GM12878 (cell line): ENCODE measurements around the gene LBR. TPM values are rescaled to one million over a fixed set of nuclear protein-coding genes. Genes with fewer than 3 reads are reported as not detected.

Source experiments
- ATAC-seq: fragments of 200-7000 bp; cut with Tn5 transposase; 3 replicates; pipeline ENCODE4 v1.9.1; 2020; ENCODE audit warnings: mild to moderate bottlenecking, moderate library complexity
- BruUV-seq: library from RNA; stranded (reverse); fragments of 400-500 nt; replicated peaks from 2 replicates; lab custom pipeline; 2021; lab: Mats Ljungman, UMichigan
- CTCF ChIA-PET: fragments of 300-600 bp; sonication (Branson Sonifier 250); formaldehyde crosslinking; extraction: SDS; loops from one replicate; lab custom pipeline; 2021; ENCODE audit warnings: inconsistent platforms; lab: Yijun Ruan, JAX
- POLR2A ChIA-PET: fragments of 350-600 bp; formaldehyde crosslinking; extraction: SDS; loops from one replicate; lab custom pipeline; 2021; ENCODE audit warnings: inconsistent platforms; lab: Charles Lee
- RAD21 ChIA-PET: fragments of 300-600 bp; sonication (Branson Sonifier 250); formaldehyde crosslinking; loops from one replicate; lab custom pipeline; 2023; ENCODE audit warnings: antibody characterized with exemption; ENCODE audit not compliant: unreplicated experiment; lab: Charles Lee
- SMC1A ChIA-PET: fragments of 300-600 bp; sonication (Branson Sonifier 250); formaldehyde crosslinking; loops from one replicate; lab custom pipeline; 2023; ENCODE audit not compliant: unreplicated experiment, uncharacterized antibody; lab: Charles Lee
- DNase-seq: peaks from one replicate; pipeline ENCODE4 v3.0.0-alpha.2; 2011; ENCODE audit warnings: low read depth, low spot score
- FAIRE-seq: peaks from 3 replicates; lab custom pipeline; 2011; peaks lifted over from hg19 to GRCh38; lab: Jason Lieb, UNC
- H2AFZ ChIP-seq: 2 replicates; pipeline ENCODE4 v1.6.0; 2011; ENCODE audit warnings: low read depth, low read length, control low read depth; ENCODE audit not compliant: control insufficient read depth
- H3K27ac ChIP-seq: 2 replicates; pipeline ENCODE4 v1.5.1; 2011; ENCODE audit warnings: control low read depth; ENCODE audit not compliant: control insufficient read depth, insufficient read depth
- H3K27me3 ChIP-seq, 2 experiments: replicated peaks in 1 of 2; 2 replicates each; pipeline versions ENCODE4 v1.6.0 to v1.6.1; 2011; ENCODE audit warnings: low read length in 1 of 2; ENCODE audit not compliant: control insufficient read depth in 2 of 2, insufficient read depth in 2 of 2
- H3K36me3 ChIP-seq, 2 experiments: 2 replicates each; pipeline ENCODE4 v1.5.1; 2011; ENCODE audit warnings: low read length in 1 of 2; ENCODE audit not compliant: control insufficient read depth in 2 of 2, insufficient read depth in 2 of 2
- H3K4me1 ChIP-seq: 2 replicates; pipeline ENCODE4 v1.6.1; 2011; ENCODE audit warnings: mild to moderate bottlenecking, low read length, moderate library complexity, mixed read lengths; ENCODE audit not compliant: control insufficient read depth, insufficient read depth
- H3K4me2 ChIP-seq: 2 replicates; pipeline ENCODE4 v1.6.0; 2011; ENCODE audit warnings: control low read depth; ENCODE audit not compliant: control insufficient read depth, insufficient read depth
- H3K4me3 ChIP-seq: fragments of 200-600 bp; sonication (generic); 2 replicates; pipeline ENCODE4 v1.5.1; 2016
- H3K79me2 ChIP-seq: 2 replicates; pipeline ENCODE4 v1.6.0; 2011; ENCODE audit warnings: low read length; ENCODE audit not compliant: control insufficient read depth, insufficient read depth
- H3K9ac ChIP-seq: 2 replicates; pipeline ENCODE4 v1.8.0; 2011; ENCODE audit warnings: low read length, control low read depth, mixed read lengths; ENCODE audit not compliant: control insufficient read depth, insufficient read depth
- H3K9me3 ChIP-seq: replicated peaks from 3 replicates; pipeline ENCODE4 v1.5.1; 2011; ENCODE audit warnings: mild to moderate bottlenecking, low read length; ENCODE audit not compliant: control insufficient read depth, insufficient read depth
- H4K20me1 ChIP-seq: 2 replicates; pipeline ENCODE4 v1.6.0; 2011; ENCODE audit not compliant: control insufficient read depth, insufficient read depth
- CBX3 ChIP-seq: fragments of 200-600 bp; sonication (generic); IDR thresholded peaks from 2 replicates; pipeline ENCODE4 v1.6.1; 2016; ENCODE audit warnings: low read depth, borderline replicate concordance
- CREB1 ChIP-seq: IDR thresholded peaks from 2 replicates; pipeline ENCODE4 v1.6.1; 2012; ENCODE audit warnings: low read depth, mild to moderate bottlenecking, inconsistent platforms
- CTCF ChIP-seq, 3 experiments: IDR thresholded peaks in 2 of 3; conservative IDR thresholded peaks in 1 of 3; 2 replicates each; pipeline ENCODE4 v1.5.1; 2011; ENCODE audit warnings: low read depth in 3 of 3, low read length in 3 of 3, mild to moderate bottlenecking in 3 of 3, control low read depth in 2 of 3, moderate library complexity in 2 of 3, inconsistent platforms in 1 of 3, mixed read lengths in 1 of 3; ENCODE audit not compliant: control insufficient read depth in 2 of 3, insufficient read depth in 1 of 3; ENCODE audit errors: extremely low read depth in 1 of 3
- FOS ChIP-seq: IDR thresholded peaks from 3 replicates; pipeline ENCODE4 v1.6.1; 2011; ENCODE audit warnings: borderline replicate concordance; ENCODE audit not compliant: insufficient read length; ENCODE audit errors: extremely low read depth
- IKZF1 ChIP-seq: fragments of 450-650 bp; conservative IDR thresholded peaks from 2 replicates; pipeline ENCODE4 v1.6.1; 2017; ENCODE audit warnings: antibody characterized with exemption, mild to moderate bottlenecking
- RFX5 ChIP-seq: IDR thresholded peaks from 2 replicates; pipeline ENCODE4 v1.6.1; 2011; ENCODE audit warnings: low read depth, low read length, improper control_type of control experiment
- SIN3A ChIP-seq: IDR thresholded peaks from 2 replicates; pipeline ENCODE4 v1.6.1; 2012; ENCODE audit warnings: low read depth, low read length, improper control_type of control experiment
- SRF ChIP-seq, 2 experiments: IDR thresholded peaks; 2 replicates each; pipeline ENCODE4 v1.6.1; 2011; ENCODE audit warnings: low read depth in 2 of 2, low read length in 2 of 2, mild to moderate bottlenecking in 1 of 2, moderate library complexity in 1 of 2
- YBX1 ChIP-seq: fragments of 450-650 bp; IDR thresholded peaks from 2 replicates; pipeline ENCODE4 v1.6.1; 2016; ENCODE audit warnings: antibody characterized with exemption
- YY1 ChIP-seq: IDR thresholded peaks from 2 replicates; pipeline ENCODE4 v1.6.1; 2011; ENCODE audit warnings: low read depth, mild to moderate bottlenecking, low read length
- ZNF217 ChIP-seq: fragments of 450-650 bp; IDR thresholded peaks from 2 replicates; pipeline ENCODE4 v1.6.1; 2017; ENCODE audit warnings: antibody characterized with exemption, mild to moderate bottlenecking
- WGBS: methylation state at CpG from one replicate; pipeline ENCODE4 v1.1.6; 2016; ENCODE audit warnings: low lambda C conversion rate; ENCODE audit not compliant: insufficient replicate concordance, insufficient coverage; ENCODE audit errors: missing lambda C conversion rate; 5-methylcytosine and 5-hydroxymethylcytosine counted together
- in situ Hi-C: fragments of 300-500 bp; cut with MboI; formaldehyde crosslinking; loops from 9 replicates; pipeline ENCODE4 v1.14.3; 2018; ENCODE audit warnings: mixed read lengths
- intact Hi-C: fragments of 100-400 bp; cut with micrococcal nuclease; formaldehyde crosslinking; loops from one replicate; pipeline ENCODE4 v1.14.2; 2022; ENCODE audit not compliant: unreplicated experiment
- polyA plus RNA-seq, 11 experiments: library from polyadenylated mRNA; depleted of rRNA in 4 of 11; unstranded in 6 of 11; stranded (reverse) in 5 of 11; fragments of >200 nt; fragmentation: Nextera tagmentation in 4 of 11; fragmentation: Illumina TruSeq in 1 of 11; extraction: Ambion mirVana in 4 of 11; extraction: Trizol in 1 of 11; gene quantifications; 1 replicate in 1 of 11; 2 replicates in 10 of 11; pipeline versions ENCODE4 v1.2.1 to v1.2.3, GENCODE V29; 2011 to 2016; ENCODE audit warnings: inconsistent platforms in 2 of 11, missing spikeins in 2 of 11, low read depth in 1 of 11
- total RNA-seq, 4 experiments: library from RNA; depleted of rRNA in 3 of 4; stranded (reverse); fragments of >200 nt in 3 of 4; fragmentation: Illumina TruSeq in 1 of 4; extraction: Trizol in 1 of 4; gene quantifications; 2 replicates each; pipeline versions ENCODE4 v1.2.1 to v1.2.3, GENCODE V29; 2013 to 2021
- TF ChIP-seq, protein P1 (sequence below): fragments of 450-650 bp; IDR thresholded peaks from 2 replicates; pipeline ENCODE4 v1.6.1; 2016; ENCODE audit warnings: mild to moderate bottlenecking

Gene LBR
- total and polyA plus RNA-seq, 10 of the 15 experiments (the other 5 are each of a cell fraction or from before 2014, with no cell fraction given): 81.8 to 178 (median 114) TPM

DNA sequence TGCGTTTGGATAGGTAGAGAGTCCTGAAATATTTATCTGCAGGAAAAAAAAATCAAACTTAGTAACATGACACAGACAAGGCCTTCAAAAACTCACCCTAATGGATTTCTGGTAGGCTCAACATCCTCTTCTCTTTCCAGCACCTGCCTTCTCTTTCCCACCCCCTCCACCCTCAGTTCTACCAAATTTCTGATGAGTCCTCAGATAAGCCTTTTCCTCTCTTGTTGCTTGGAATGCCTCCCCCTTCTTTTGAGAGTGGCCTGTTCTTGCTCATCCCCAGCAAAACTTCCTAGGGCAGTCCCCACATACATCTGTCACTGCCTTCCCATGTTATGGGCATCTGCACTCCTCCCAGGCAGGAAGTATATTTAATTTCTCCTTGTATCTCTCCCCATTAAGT, 7.6 kb upstream of the LBR start (continued):
- TF ChIP-seq SIN3A: no peak

- WGBS: 64% methylated on average over 6 of the region's 6 CpGs
- in situ Hi-C loops (no loop called here), intact Hi-C loops (no loop called here)
- no peak overlapping the region for H2AFZ ChIP-seq
- FAIRE-seq: no peak
- ChIA-PET CTCF (interaction anchor here (1.3 kb wide), 1 partner anchor 9 kb away, joined by 4 read pairs; no protein-coding TSS in a partner anchor), SMC1A (no interaction called here), RAD21 (no interaction called here), POLR2A (no interaction called here)
- no TSS peak for BruUV-seq
- H3K9ac ChIP-seq: no peak overlapping the region
- H3K36me3 ChIP-seq: no peaks in the 10 kb centered on the region
- H3K9me3 ChIP-seq: no peaks in the 10 kb centered on the region; the same call in 2 of the 3 replicates
- H3K4me3 ChIP-seq: no peak overlapping the region
- no peaks in the 10 kb centered on the region for H3K79me2 ChIP-seq
- H3K4me1 ChIP-seq: peaks cover 10% of the 10 kb centered on the region
- no peak for ATAC-seq
- TF ChIP-seq, protein P1, sequence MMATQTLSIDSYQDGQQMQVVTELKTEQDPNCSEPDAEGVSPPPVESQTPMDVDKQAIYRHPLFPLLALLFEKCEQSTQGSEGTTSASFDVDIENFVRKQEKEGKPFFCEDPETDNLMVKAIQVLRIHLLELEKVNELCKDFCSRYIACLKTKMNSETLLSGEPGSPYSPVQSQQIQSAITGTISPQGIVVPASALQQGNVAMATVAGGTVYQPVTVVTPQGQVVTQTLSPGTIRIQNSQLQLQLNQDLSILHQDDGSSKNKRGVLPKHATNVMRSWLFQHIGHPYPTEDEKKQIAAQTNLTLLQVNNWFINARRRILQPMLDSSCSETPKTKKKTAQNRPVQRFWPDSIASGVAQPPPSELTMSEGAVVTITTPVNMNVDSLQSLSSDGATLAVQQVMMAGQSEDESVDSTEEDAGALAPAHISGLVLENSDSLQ: no peak
- TF ChIP-seq IKZF1 (no peak), SRF (IDR thresholded peaks at IDR 0.05; ENCODE audit: low read depth in 2 of 2, low read length in 2 of 2) (no peak)
- H4K20me1 ChIP-seq: no peaks in the 10 kb centered on the region
- no peaks in the 10 kb centered on the region for H3K27me3 ChIP-seq
- no peak overlapping the region for H3K4me2 ChIP-seq
- no peak overlapping the region for H3K27ac ChIP-seq
- no peak for DNase-seq
These were observed 7.2 kb upstream of the LBR start for GRCh38 chr1:225435076-225435475.

DNA sequence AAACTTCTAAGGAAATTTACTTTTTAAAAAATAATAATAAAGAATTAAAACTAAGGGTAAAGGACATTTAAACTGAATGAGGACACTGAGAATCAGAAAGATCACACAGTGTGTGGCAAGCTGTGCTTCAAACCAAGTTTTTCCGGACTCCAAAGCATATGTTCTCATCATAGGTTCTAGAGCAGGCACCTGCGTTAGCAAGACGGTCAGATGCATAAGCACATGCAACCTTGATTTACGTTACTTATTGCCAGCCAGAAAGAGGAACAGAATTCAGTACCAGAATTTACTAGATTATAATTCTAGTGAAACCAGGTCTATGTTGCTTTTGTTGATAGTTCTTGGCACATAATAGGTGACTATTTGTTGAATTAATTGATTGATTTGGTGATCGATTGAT, 6.2 kb upstream of the LBR start:
- ChIA-PET SMC1A (interaction anchor here (1.4 kb wide), 1 partner anchor 10 kb away, joined by 3 read pairs; no protein-coding TSS in a partner anchor), POLR2A (interaction anchor here (1.1 kb wide), 1 partner anchor 15 kb away, joined by 3 read pairs; no protein-coding TSS in a partner anchor), CTCF (interaction anchor here (1.3 to 6.9 kb wide), 2 partner anchors 7 to 10 kb away, joined by 4 to 53 read pairs; no protein-coding TSS in a partner anchor), RAD21 (no interaction called here)
- no peak overlapping the region for H3K27ac ChIP-seq
- peaks cover 13% of the 10 kb centered on the region for H3K4me1 ChIP-seq
- H4K20me1 ChIP-seq: no peaks in the 10 kb centered on the region
- no peak for DNase-seq
- no peak for ATAC-seq
- no peaks in the 10 kb centered on the region for H3K79me2 ChIP-seq
- H3K9me3 ChIP-seq: no peaks in the 10 kb centered on the region; the same call in 2 of the 3 replicates
- H3K9ac ChIP-seq: no peak overlapping the region
- H3K4me3 ChIP-seq: no peak overlapping the region
- H2AFZ ChIP-seq: no peak overlapping the region
- in situ Hi-C loops: no loop called here
- H3K27me3 ChIP-seq: no peaks in the 10 kb centered on the region
- BruUV-seq: no TSS peak
- no peaks in the 10 kb centered on the region for H3K36me3 ChIP-seq
- WGBS: 74% methylated on average over 5 of the region's 5 CpGs
- no peak overlapping the region for H3K4me2 ChIP-seq
- intact Hi-C loops: no loop called here
- FAIRE-seq: no peak
- TF ChIP-seq CTCF (IDR thresholded peaks at IDR 0.05 in 2 of 3, conservative IDR thresholded peaks at IDR 0.05 in 1 of 3; ENCODE audit: control insufficient read depth in 2 of 3, extremely low read depth in 1 of 3, insufficient read depth in 1 of 3, low read depth in 3 of 3, low read length in 3 of 3): no peak
- no peak for TF ChIP-seq RFX5
- no peak for TF ChIP-seq FOS
- TF ChIP-seq YY1: no peak
- no peak for TF ChIP-seq ZNF217
- TF ChIP-seq CBX3: no peak
- TF ChIP-seq, protein P1: no peak
- TF ChIP-seq CREB1: no peak
- no peak for TF ChIP-seq YBX1
